Frontal cortex (tissue), 4 donors: Measurements from ENCODE around the gene FNBP1L. TPM values are rescaled to one million over a fixed set of nuclear protein-coding genes. Genes with fewer than 3 reads are reported as not detected.
"Not testable (repeated sequence)": the region's sequence is repeated elsewhere in the genome, so short reads cannot be mapped to it uniquely, and the experiment has no call there.

Source experiments
- DNase-seq, 2 donors: peaks; one replicate each; pipeline ENCODE4 v3.0.0; 2012; ENCODE audit warnings: low spot score in 2 of 2
- FAIRE-seq: peaks from 2 replicates; lab custom pipeline; 2012; peaks lifted over from hg19 to GRCh38; lab: Jason Lieb, UNC
- total RNA-seq: library from RNA; depleted of rRNA; stranded (reverse); fragments of >200 nt; gene quantifications from one replicate; pipeline ENCODE4 v1.2.3, GENCODE V29; 2014
- donor health status: control.
- donor health status: control.
- donor health status: control.

FNBP1L gene
- total RNA-seq, 1 donor from 2014 or later: 254 TPM

DNA sequence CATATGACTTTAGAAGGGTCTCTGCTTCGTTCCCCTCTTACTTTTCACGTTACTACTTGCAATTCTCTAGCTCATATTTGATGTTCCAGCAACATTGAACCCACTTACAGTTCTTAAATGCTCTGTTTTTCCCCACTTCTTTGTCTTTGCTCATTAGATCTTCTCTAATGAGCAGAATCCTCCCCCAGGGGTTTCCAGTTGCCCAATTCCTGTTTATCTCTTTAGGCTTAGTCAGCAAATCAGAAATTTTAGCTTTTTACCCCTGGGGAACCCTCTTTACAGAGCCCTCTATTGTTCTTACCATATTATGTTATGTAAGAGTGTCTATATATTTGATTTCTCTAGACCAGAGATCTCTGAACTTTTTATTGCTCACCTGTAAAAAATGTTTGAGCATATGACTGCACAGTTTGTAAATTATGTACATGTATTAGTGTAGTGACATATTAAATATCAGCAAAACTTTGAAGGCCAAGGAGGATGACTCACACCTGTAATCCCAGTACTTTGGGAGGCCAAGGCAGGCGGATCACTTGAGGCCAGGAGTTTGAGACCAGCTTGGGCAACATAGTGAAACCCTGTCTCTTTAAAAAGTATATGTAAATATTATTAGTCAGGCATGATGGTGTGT is 71.4 kb downstream of the FNBP1L start:
- DNase-seq: no peak
- no peak for FAIRE-seq

DNA sequence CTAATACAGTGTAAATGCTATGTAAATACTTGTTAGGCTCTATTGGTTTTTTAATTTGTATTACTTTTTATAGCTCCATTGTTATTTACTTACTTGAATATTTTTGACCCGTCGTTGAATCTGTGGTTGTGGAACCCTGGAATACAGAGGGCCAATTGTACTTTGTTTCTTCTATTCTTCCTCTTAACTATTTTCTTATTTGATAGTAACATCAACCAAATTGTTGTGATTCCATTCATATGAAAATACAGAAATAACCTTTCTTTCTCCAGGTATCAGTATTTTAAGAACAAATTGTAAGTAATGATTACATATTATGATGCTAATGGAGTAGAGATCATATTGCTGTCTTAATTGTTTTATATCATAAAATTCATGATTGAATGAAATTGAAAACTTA is 73.7 kb downstream of the FNBP1L start:
- FAIRE-seq: no peak

GRCh38 chr1:93522721-93523120 is 74.8 kb downstream of the FNBP1L start:
- FAIRE-seq (no peak), DNase-seq (no peak)

More for the DNA sequence above, 73.7 kb downstream of the FNBP1L start:
- DNase-seq: no peak

DNA sequence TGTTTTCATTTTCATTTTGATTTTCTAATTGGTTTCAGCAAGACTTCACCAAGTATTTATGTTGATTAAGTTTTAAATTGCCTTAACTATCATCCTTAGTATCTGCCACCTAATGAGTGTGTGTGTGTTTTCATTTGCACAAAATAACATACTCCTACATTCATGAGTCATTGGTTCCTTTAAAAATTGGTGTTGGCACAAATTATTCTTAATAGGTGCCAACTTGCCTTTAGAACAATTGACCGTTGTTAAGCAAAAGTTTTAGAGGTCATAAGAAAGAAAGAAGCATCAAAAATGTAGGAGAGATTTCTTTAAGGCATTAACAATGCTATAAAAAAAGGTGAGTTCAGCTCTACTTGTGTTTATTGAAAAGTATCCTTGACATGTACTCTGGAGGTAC is 77.5 kb downstream of the FNBP1L start:
- FAIRE-seq (no peak), DNase-seq (no peak)

- FAIRE-seq (no peak), DNase-seq (no peak)
Observed at GRCh38 chr1:93526431-93526830, 78.5 kb downstream of the FNBP1L start.

DNA sequence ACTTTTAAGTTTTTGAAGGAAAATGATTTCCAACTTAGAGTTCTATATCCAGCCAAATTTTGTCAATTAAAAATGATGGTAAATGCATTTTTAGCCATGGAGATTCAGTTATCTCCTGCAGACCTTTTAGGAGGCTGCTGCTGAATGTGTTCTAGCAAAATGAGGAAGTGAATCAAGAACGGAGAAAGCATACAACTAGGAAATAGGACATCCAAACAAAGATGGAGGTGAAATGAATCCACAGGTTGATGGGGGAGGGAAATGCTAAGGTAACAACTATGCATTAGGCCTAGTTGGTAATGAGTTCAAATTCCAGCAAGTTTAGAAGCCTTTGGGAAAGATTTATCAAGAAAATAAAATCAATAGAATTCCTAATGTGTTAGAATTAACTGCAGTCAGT is 80.5 kb downstream of the FNBP1L start:
- FAIRE-seq (no peak), DNase-seq (no peak)

DNA sequence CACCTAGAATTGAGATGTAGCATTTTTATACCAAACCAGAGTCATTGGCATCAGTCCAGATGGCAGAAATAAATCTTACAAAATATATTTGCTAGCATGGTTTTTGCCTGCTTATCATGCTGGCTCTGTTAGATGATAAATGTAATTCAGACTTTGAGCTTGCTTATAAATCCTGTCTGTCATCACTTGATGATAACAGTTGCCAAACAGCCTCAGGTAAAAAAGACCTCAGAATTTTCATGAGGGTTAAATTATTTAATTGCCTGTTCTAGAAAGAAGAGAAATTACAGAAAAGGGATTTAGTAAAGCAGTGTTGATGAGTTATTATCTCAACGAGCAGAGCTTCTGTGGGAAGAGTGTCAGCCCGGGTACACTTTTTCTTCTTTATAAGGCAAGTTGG is 83.3 kb downstream of the FNBP1L start:
- DNase-seq: no peak
- FAIRE-seq: no peak

GRCh38 chr1:93532780-93533378 is 85.0 kb downstream of the FNBP1L start:
- DNase-seq: no peak
- no peak for FAIRE-seq

- no peak for FAIRE-seq
- DNase-seq: no peak
Observed at GRCh38 chr1:93533677-93534076, 85.8 kb downstream of the FNBP1L start.

GRCh38 chr1:93537396-93537795 is 89.5 kb downstream of the FNBP1L start:
- FAIRE-seq: no peak
- DNase-seq: no peak

DNA sequence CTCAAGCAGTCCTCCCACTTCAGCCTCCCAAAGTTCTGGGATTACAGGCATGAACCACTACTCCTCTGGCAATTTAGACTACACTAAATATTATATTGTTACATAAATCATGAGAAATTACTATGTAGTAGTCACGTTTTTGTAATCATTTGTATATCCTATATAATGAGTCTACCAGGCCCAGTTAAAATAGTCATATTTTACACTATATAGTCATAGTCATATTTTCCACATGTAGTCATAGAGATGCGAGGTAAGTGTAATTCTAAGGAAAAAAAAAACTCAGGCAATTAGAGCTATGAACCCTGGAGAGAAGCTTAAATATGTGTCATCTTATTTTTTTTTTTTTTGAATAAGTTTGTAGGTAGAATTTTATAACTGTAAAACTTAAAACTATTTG is 90.0 kb downstream of the FNBP1L start:
- FAIRE-seq (no peak), DNase-seq (no peak)

- FAIRE-seq (no peak), DNase-seq (no peak)
Observed at GRCh38 chr1:93541045-93541444, 93.1 kb downstream of the FNBP1L start.

DNA sequence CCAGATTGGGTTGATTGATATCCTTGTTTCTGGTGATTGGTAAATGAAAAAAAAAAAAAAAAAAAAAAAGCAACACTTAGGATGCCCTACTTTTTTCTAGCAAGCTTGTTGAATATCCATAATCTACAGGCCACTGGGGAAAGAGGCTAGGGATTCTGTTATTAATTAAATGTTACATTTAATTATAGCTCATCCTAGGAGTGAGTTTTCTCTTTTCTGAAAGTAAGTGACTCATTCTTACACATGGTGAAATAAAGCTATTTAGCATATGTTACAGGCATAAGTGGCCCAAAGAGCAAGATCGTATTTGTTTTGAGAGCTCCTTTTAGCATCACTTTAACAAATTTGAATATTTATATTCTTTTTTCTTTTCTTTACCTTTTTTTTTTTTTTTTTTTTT is 94.5 kb downstream of the FNBP1L start:
- FAIRE-seq: no peak

GRCh38 chr1:93546162-93546863 is 98.4 kb downstream of the FNBP1L start:
- no peak for FAIRE-seq
- DNase-seq: no peak

More for the DNA sequence above, 94.5 kb downstream of the FNBP1L start:
- DNase-seq: no peak

DNA sequence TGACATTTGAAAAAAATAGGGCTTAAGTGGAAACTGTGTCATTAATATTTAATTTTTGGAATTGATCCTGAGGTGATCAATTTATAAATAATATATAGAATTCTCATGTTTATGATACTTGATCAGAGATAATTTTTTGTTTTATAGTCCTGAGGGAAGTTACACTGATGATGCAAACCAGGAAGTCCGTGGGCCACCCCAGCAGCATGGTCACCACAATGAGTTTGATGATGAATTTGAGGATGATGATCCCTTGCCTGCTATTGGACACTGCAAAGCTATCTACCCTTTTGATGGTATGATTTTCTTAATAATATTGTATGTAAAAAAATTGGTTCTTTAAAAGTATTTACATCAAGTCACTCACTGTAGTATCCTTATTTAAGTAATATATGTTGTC is 101.2 kb downstream of the FNBP1L start:
- FAIRE-seq: no peak
- DNase-seq: no peak

GRCh38 chr1:93549811-93550210 is 101.9 kb downstream of the FNBP1L start:
- DNase-seq (no peak), FAIRE-seq (no peak)

GRCh38 chr1:93552741-93553455 is 105.0 kb downstream of the FNBP1L start:
- FAIRE-seq: peak; percentile 59
- peak; percentile 26 to 34 for DNase-seq

GRCh38 chr1:93553886-93554490 is 106.1 kb downstream of the FNBP1L start:
- not testable (repeated sequence) for DNase-seq
- FAIRE-seq: peak; percentile 53

- FAIRE-seq: no peak
- DNase-seq: no peak
Observed at GRCh38 chr1:93554883-93555872, 107.3 kb downstream of the FNBP1L start.
